ENCODE data around the gene RARB.

DNA sequence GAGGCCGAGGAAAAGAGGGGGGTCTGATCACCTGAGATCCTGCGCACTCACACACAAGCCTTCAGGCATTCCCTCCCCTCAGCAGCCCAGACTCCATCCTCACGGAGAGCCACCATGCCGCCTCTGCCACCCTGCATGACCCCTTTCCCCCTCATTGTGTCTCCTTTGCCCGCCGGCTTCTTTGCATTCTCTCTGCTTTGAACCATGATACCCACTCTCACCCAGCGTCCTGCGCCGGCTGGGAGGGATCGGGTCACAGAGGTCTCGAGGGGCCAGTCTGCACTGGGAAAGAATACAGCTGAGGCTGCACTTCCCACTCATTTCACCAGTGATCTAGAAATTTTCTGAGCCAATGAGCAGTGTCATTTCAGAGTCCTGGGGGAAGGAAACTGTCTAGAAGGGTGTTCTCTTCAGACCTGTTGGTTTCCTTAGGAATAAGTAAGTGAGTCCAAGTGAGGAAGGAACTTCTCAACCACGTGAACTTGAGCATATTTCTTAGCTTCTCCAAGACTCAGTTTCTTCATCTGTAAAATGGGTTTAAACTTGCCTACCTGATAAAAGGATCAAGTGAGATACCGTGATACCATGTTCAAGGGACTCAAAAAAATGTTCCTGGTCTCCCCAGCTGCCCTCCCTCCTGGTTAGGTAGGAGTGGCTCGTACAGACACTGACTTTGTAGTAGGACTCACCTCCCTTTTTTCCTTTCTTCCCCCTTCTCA, 139.9 kb downstream of the RARB start:
- TF ChIP-seq EZH2 (IDR thresholded peaks at IDR 0.05; ENCODE audit: borderline replicate concordance, insufficient read depth, low read length, poor library complexity, severe bottlenecking) (no peak), TAF1 (IDR thresholded peaks at IDR 0.05; ENCODE audit: low read depth) (no peak), EP300 (conservative IDR thresholded peaks at IDR 0.05; ENCODE audit: poor library complexity, severe bottlenecking) (no peak)
- TF ChIP-seq, protein P1, sequence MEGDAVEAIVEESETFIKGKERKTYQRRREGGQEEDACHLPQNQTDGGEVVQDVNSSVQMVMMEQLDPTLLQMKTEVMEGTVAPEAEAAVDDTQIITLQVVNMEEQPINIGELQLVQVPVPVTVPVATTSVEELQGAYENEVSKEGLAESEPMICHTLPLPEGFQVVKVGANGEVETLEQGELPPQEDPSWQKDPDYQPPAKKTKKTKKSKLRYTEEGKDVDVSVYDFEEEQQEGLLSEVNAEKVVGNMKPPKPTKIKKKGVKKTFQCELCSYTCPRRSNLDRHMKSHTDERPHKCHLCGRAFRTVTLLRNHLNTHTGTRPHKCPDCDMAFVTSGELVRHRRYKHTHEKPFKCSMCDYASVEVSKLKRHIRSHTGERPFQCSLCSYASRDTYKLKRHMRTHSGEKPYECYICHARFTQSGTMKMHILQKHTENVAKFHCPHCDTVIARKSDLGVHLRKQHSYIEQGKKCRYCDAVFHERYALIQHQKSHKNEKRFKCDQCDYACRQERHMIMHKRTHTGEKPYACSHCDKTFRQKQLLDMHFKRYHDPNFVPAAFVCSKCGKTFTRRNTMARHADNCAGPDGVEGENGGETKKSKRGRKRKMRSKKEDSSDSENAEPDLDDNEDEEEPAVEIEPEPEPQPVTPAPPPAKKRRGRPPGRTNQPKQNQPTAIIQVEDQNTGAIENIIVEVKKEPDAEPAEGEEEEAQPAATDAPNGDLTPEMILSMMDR (IDR thresholded peaks at IDR 0.05; ENCODE audit: poor library complexity, severe bottlenecking) = no peak
- TF ChIP-seq, protein P2, sequence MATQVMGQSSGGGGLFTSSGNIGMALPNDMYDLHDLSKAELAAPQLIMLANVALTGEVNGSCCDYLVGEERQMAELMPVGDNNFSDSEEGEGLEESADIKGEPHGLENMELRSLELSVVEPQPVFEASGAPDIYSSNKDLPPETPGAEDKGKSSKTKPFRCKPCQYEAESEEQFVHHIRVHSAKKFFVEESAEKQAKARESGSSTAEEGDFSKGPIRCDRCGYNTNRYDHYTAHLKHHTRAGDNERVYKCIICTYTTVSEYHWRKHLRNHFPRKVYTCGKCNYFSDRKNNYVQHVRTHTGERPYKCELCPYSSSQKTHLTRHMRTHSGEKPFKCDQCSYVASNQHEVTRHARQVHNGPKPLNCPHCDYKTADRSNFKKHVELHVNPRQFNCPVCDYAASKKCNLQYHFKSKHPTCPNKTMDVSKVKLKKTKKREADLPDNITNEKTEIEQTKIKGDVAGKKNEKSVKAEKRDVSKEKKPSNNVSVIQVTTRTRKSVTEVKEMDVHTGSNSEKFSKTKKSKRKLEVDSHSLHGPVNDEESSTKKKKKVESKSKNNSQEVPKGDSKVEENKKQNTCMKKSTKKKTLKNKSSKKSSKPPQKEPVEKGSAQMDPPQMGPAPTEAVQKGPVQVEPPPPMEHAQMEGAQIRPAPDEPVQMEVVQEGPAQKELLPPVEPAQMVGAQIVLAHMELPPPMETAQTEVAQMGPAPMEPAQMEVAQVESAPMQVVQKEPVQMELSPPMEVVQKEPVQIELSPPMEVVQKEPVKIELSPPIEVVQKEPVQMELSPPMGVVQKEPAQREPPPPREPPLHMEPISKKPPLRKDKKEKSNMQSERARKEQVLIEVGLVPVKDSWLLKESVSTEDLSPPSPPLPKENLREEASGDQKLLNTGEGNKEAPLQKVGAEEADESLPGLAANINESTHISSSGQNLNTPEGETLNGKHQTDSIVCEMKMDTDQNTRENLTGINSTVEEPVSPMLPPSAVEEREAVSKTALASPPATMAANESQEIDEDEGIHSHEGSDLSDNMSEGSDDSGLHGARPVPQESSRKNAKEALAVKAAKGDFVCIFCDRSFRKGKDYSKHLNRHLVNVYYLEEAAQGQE (IDR thresholded peaks at IDR 0.05; ENCODE audit: borderline replicate concordance) = no peak

Measured in neural cell (in vitro differentiated cells).